OCI-LY7 (cell line): ENCODE measurements around the gene NRCAM.

Source experiments
- CTCF ChIP-seq: fragments of 200-600 bp; sonication (generic); conservative IDR thresholded peaks from 2 replicates; pipeline ENCODE4 v1.5.1; 2014; ENCODE audit warnings: mild to moderate bottlenecking, antibody characterized with exemption, low read length, moderate library complexity, mixed read lengths
- EZH2phosphoT487 ChIP-seq: fragments of 200-600 bp; sonication (generic); IDR thresholded peaks from 2 replicates; pipeline ENCODE4 v1.6.1; 2018; ENCODE audit warnings: low read depth, borderline replicate concordance, mild to moderate bottlenecking, mixed run types, antibody characterized with exemption, low read length, moderate library complexity, mixed read lengths

GRCh38 chr7:108307194-108307593, 149.0 kb downstream of the NRCAM start:
- no peak for TF ChIP-seq CTCF
- no peak for TF ChIP-seq EZH2phosphoT487
